ENCODE measurements around the gene HIP1R.

GRCh38 chr12:122841544-122842321, 6.5 kb downstream of the HIP1R start:
- TF ChIP-seq CTCF (IDR thresholded peaks at IDR 0.05 in 8 of 11, conservative IDR thresholded peaks at IDR 0.05 in 3 of 11) (no peak), POLR2A (IDR thresholded peaks at IDR 0.05) (no peak), POLR2AphosphoS5 (IDR thresholded peaks at IDR 0.05) (no peak)
